Natural killer cell (primary cell): ENCODE results near the gene GLRB. TPM values are rescaled to one million over a fixed set of nuclear protein-coding genes. Genes with fewer than 3 reads are reported as not detected.

Experiments
- ATAC-seq, 3 donors: fragments of 150-1000 bp in 2 of 3; fragments of 200-7000 bp in 1 of 3; cut with Tn5 transposase; 1 replicate in 1 of 3; 2 replicates in 2 of 3; pipeline ENCODE4 v1.10.0; 2021; ENCODE audit warnings: mild to moderate bottlenecking in 2 of 3, moderate library complexity in 2 of 3
- DNase-seq, 2 donors: peaks; one replicate each; pipeline versions ENCODE4 v3.0.0 to v3.0.0-alpha.2; 2013 to 2021; ENCODE audit warnings: mixed read lengths in 1 of 2
- H3K27ac ChIP-seq: one replicate; pipeline ENCODE4 v1.5.1; 2013; ENCODE audit warnings: mild to moderate bottlenecking, low read length
- H3K27me3 ChIP-seq: one replicate; pipeline ENCODE4 v1.6.1; 2013; ENCODE audit warnings: low read length; ENCODE audit not compliant: control insufficient read depth, insufficient read depth
- H3K36me3 ChIP-seq: one replicate; pipeline ENCODE4 v1.6.1; 2013; ENCODE audit warnings: low read length; ENCODE audit not compliant: control insufficient read depth, insufficient read depth
- H3K4me1 ChIP-seq: one replicate; pipeline ENCODE4 v1.6.1; 2013; ENCODE audit warnings: low read length; ENCODE audit not compliant: control insufficient read depth, insufficient read depth
- H3K4me3 ChIP-seq: one replicate; pipeline ENCODE4 v1.5.1; 2013; ENCODE audit warnings: low read length
- H3K9me3 ChIP-seq: one replicate; pipeline ENCODE4 v1.6.1; 2013; ENCODE audit warnings: low read length; ENCODE audit not compliant: control insufficient read depth, insufficient read depth
- H3K27ac Mint-ChIP-seq, 2 donors: one replicate each; pipeline ENCODE4 v1.8.0; 2022; ENCODE audit warnings: mild to moderate bottlenecking in 2 of 2, mixed read lengths in 2 of 2, moderate library complexity in 1 of 2
- H3K27me3 Mint-ChIP-seq, 2 donors: one replicate each; pipeline ENCODE4 v1.8.0; 2022; ENCODE audit warnings: low read depth in 2 of 2, mixed read lengths in 2 of 2
- H3K36me3 Mint-ChIP-seq: one replicate; pipeline ENCODE4 v1.8.0; 2022; ENCODE audit warnings: mixed read lengths
- H3K4me1 Mint-ChIP-seq, 2 donors: one replicate each; pipeline ENCODE4 v1.8.0; 2022; ENCODE audit warnings: mixed read lengths in 2 of 2
- H3K4me3 Mint-ChIP-seq: one replicate; pipeline ENCODE4 v1.8.0; 2022; ENCODE audit warnings: mild to moderate bottlenecking, moderate library complexity, mixed read lengths
- H3K9me3 Mint-ChIP-seq, 2 donors: one replicate each; pipeline ENCODE4 v1.8.0; 2022; ENCODE audit warnings: mixed read lengths in 2 of 2
- CTCF ChIP-seq: fragments of 200-600 bp; IDR thresholded peaks from one replicate; pipeline ENCODE4 v1.8.0; 2022; ENCODE audit warnings: antibody characterized with exemption
- WGBS: methylation state at CpG from one replicate; pipeline ENCODE4 v1.1.7; 2013; ENCODE audit warnings: missing lambda C conversion rate; ENCODE audit not compliant: insufficient coverage; 5-methylcytosine and 5-hydroxymethylcytosine counted together
- intact Hi-C: fragments of 100-400 bp; cut with micrococcal nuclease; formaldehyde crosslinking; loops from one replicate; pipeline ENCODE4 v1.14.2; 2022
- total RNA-seq, 4 donors: library from RNA; stranded (reverse); fragments of 120-200 nt in 1 of 4; gene quantifications; one replicate each; pipeline versions ENCODE4 v1.2.3 to v1.2.4, GENCODE V29; 2013 to 2022

Gene GLRB
- total RNA-seq, 3 donors from 2014 or later (not counting 1 experiment from before 2014, with no cell fraction given) = not detected

GRCh38 chr4:157221426-157221894 lies 145.5 kb downstream of the GLRB start:
- H3K9me3 ChIP-seq = peaks cover 18% of the 10 kb centered on the region
- no peaks in the 10 kb centered on the region for H3K4me1 Mint-ChIP-seq
- WGBS = 12% methylated on average over 24 of the region's 24 CpGs

More at GRCh38 chr4:157221426-157221894, 145.5 kb downstream of the GLRB start:
- Mint-ChIP-seq H3K9me3 (peaks cover 7 to 9% of the 10 kb centered on the region in 2 donors), H3K4me3 (no peak overlapping the region), H3K36me3 (peaks cover 8% of the 10 kb centered on the region), H3K27me3 (peaks cover 7 to 23% of the 10 kb centered on the region in 2 donors), H3K27ac (no peak overlapping the region)
- ATAC-seq (no peak), DNase-seq (no peak)
- Histone ChIP-seq H3K36me3 (no peaks in the 10 kb centered on the region), H3K27me3 (peaks cover 7% of the 10 kb centered on the region), H3K4me3 (no peak overlapping the region), H3K27ac (no peak overlapping the region), H3K4me1 (no peaks in the 10 kb centered on the region)
- intact Hi-C loops = no loop called here
- no peak for TF ChIP-seq CTCF

Other genes with a start within 250 kb of the GLRB start
- 1 to 10 TPM in 1 of 3 donors, under 1 TPM in 2; 0.72 to 1.6 (median 0.90) TPM for gene PDGFC, start 104.4 kb upstream of the GLRB start, total RNA-seq
- gene GRIA2, start 144.6 kb downstream of the GLRB start, total RNA-seq = not detected